Measurements from ENCODE around the gene SMIM44.

- TF ChIP-seq POLR2A (IDR thresholded peaks at IDR 0.05; ENCODE audit: low read depth, low read length) (no peak), POLR2AphosphoS5 (IDR thresholded peaks at IDR 0.05; ENCODE audit: low read depth, low read length) (no peak)
Measured at GRCh38 chr19:3509566-3509989, 26.3 kb upstream of the SMIM44 start.
